NCI-H2171 (cell line): Measurements from ENCODE around the gene CNKSR2.

Source experiments
- DNase-seq: peaks from one replicate; lab custom pipeline; 2025; lab: John Stamatoyannopoulos, UW

The CNKSR2 gene

GRCh38 chrX:21612154-21612553 is 237.9 kb downstream of the CNKSR2 start:
- no peak for DNase-seq

- DNase-seq, result no peak
Measured at GRCh38 chrX:21616386-21616785, 242.2 kb downstream of the CNKSR2 start.

DNA sequence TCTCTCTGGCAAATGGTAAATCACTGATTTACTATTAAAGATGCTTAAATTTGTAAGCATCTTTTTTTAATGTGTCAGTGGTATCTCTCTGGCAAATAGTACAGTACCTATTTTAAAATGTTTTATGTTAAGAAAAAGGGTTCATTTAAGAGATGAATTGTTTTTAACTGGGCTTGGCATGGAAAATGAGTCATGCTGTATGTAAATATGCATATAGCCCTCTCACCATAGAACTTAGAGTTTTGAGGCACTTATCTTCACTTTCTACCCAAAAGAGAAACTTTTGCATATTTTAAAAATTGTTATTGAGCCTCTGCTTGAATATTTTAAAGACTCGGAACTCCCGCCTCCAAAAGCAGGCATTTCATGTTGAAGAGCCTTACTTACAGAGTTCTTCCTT is 246.0 kb downstream of the CNKSR2 start:
- DNase-seq, result no peak

GRCh38 chrX:21623778-21624501 is 249.7 kb downstream of the CNKSR2 start:
- DNase-seq, result no peak

- no peak for DNase-seq
Measured at GRCh38 chrX:21632027-21632426, 257.8 kb downstream of the CNKSR2 start.

DNA sequence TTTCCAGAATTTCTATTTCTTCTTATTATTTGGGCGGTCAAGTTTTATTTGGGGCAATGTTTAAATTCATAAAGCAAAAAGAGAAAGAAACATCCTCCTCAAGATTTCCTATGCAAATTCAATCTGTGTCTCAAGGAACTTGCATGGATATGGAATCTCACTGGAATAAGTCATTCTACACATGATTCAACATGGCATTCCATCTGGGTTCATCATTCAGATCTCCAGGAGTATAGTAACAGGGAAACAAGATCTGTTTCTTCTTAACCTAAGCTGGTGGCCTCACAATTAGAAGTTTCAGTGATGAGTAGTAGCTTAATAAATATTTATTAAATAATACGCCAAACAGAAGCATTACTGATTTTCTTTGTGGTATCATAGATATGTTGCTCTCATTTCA is 264.1 kb downstream of the CNKSR2 start:
- DNase-seq, result no peak

DNA sequence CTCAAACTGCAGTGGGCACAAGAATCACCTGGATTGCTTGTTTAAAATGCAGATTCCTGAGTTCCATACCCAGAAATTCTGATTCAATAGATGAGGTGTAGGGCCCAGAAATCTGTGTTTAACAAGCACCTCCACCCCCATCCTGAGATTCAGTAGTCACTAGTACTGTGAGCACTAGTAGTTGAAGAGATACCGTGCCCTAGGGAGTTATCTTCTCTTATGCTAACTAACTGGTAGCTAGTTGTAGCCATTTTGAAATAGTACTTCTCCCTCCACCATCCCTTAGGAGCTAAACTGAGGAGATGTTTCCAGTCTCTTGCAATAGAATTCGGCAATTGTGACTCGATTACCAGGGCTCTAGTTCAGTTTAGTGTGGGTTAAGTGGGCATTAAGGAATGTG is 265.6 kb downstream of the CNKSR2 start:
- DNase-seq, result no peak

GRCh38 chrX:21645431-21645830 is 271.2 kb downstream of the CNKSR2 start:
- no peak for DNase-seq

GRCh38 chrX:21645886-21646285 is 271.7 kb downstream of the CNKSR2 start:
- no peak for DNase-seq

DNA sequence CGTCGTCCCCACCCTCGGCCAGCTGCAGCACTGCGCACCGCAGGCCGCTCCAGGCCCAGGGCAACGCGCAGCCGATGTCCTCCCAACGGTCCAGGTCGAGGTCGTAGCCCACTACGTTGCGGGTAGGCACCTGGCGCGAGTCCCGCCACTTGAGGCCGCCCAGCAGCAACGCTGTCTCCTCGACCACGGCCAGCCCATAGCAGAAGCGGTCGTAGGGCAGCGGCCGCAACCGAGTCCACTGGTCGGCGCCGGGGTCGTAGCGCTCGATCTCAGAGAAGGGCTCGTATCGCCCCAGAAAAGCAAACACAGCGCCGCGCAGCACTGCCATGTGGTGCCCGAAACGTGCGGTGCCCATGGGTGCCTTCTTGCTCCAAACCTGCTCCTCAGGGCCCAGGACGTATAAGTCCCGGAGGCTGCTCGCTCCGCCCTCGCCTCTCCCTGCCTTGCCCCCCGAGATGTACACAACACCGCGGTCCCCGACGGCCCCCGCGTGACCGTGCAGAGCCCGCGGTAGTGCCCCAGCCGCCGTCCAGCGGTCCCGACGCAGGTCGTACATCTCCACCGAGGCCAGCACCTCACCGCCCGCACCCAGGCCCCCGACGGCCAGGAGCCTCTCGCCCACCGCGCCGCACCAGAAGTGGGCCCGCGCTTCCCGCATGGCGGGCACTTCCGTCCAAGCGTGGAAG is 281.8 kb downstream of the CNKSR2 start:
- no peak for DNase-seq

- no peak for DNase-seq
Measured at GRCh38 chrX:21656587-21657317, 282.5 kb downstream of the CNKSR2 start.

DNA sequence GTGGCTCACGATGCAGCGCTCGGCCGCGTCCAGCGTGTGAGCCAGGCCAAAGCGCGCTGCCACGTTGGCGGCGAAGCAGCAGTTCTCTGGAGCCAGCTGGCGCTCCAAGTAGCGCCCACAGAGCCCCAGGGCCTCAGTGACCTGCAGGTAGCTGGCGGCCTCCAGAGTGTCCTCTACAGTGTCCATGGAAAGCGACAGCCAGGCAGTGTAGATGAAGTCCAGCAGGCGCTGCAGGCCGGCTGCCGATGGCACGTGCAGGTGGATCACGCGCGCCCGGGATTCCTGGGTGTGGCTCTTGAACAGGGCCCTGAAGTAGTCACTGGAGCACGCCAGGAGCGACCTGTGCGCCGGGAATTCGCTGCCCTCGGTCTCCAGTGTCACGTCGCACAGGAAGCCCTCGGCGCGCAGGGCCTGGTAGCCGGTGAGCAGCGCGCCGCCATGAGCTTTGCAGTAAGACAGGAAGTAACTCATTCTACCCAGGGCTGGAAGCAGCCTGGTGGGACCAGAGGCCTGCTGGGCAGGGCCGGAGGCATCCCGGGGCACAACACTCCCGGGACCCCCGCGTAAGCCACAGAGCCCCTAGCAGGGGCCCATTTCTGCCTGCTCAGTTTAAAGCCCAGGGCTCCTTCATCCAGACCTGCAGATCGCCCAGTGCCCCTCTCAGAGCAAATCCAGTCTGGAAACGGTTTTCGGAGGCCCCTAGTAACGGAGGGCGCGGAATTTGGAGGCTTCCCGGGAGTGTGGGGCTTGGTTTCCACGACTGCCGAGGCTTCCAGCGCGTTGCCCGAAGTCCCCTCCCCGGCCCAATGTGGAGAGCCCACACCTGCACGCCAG is 283.3 kb downstream of the CNKSR2 start:
- DNase-seq, result no peak

DNA sequence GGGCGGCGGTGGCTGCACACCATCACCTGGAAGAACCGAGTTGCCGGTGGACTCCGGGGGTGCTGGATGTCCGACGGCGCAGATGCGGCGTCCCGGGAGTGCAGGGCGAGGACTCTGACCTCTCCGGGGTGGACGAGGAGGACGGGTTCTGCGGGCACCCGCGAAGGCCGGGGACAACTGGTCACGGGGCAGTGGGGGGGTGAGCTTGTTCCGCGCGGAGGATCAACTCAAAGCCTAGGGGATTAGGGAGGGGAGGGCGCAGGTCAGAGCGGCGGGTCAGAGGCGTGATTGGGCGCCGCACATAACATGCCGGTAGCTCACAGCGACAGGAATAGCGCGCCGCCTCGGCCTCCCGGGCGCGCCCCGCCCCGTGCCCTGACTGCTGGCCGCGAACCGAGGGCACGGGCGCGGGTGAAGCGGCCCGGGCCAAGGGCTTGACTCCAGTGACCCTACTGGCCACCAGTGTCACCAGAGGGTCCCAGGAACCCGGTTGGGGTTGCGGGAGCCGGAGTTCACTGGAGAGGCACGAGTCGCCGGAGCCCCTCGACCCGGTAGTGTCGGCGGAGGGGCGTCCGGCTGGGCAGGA is 284.0 kb downstream of the CNKSR2 start, which contains the start of gene KLHL34:
TSS of gene KLHL34 (minus strand) at position 179 of the 586 bp plus-strand sequence. CDS start 542 bp downstream, outside the sequence.
- DNase-seq, result no peak

DNA sequence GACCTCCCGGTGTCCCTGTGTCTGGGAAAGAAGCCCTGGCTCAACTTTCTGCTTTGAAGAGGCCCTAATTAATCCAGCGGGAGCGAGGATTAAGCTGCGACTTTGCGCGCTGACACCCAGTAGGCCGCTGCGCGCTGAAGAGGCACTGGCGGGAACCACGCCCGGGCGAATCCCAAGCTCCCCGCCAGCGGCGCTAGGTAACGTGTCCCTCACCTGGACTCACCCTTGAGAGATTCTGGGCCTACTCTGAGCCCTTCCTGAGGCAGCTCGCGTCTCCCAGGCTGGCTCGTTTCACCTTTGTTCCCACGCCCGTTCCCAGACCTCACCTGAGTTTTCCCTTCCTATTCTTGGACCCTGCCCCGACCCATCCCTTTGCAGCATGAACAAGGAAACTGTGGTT is 284.5 kb downstream of the CNKSR2 start:
- no peak for DNase-seq

DNA sequence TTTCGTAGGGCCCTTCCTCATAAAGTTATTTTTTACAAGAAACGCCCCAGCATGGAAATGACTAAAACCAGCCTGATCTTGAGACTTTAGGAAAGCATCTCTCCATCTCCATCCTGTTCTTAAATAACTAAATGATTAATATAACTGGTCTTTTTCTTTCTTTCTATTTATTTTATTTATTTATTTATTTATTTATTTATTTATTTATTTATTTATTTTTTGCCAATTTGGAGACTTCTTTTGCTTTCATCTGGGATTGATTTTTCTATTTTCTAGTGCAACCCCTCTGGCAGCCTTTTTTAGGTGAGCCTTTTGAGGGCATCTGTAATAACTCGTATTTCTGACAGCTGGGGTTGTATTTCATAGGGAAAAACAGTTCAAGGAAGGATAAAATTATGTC is 285.1 kb downstream of the CNKSR2 start:
- DNase-seq, result no peak

- DNase-seq, result no peak
Measured at GRCh38 chrX:21660156-21660555, 285.9 kb downstream of the CNKSR2 start.

DNA sequence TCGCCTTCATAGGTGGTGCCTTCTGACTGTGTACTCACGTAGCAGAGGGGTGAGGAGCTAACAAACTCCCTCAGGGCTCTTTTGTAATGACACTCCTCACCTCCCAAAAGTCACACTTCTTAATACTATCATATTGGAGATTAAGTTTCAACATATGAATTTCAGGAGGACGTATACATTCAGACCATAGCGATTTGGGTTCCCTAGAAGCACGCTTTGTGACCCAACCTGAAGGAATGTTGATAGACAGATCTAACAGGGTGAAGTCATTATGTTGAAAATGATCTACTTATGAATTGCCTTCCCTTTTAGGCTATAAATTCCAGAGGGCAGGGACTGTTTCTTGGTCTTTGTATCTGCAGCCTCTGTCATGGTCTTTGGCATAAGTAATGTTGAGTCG is 287.1 kb downstream of the CNKSR2 start:
- DNase-seq, result no peak

- DNase-seq, result no peak
Measured at GRCh38 chrX:21662761-21663160, 288.5 kb downstream of the CNKSR2 start.

GRCh38 chrX:21666252-21666651 is 292.0 kb downstream of the CNKSR2 start:
- DNase-seq, result no peak

DNA sequence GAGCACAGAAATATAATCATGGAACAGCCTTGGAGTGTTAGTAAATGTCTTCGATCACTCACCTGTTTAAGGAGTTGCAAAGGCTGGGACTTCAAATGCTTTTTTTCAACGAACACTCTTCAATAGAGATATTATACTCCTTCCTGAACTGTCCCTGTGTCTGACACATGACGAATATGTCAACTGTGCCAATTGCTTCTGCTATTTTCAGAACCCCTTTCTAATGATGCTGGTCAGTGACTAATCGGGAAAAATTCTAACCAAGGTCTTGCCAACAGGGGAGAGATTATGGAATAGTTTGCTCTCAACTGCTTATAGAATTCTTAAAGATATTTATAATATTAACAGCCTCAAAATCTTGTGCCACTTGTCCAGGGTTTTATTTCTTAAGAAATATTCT is 292.5 kb downstream of the CNKSR2 start:
- DNase-seq, result no peak

GRCh38 chrX:21674430-21675186 is 300.4 kb downstream of the CNKSR2 start:
- no peak for DNase-seq
